H1 (cell line): ENCODE data around the gene NCCRP1. TPM values are rescaled to one million over a fixed set of nuclear protein-coding genes. Genes with fewer than 3 reads are reported as not detected.

Source experiments
- CREB1 ChIP-seq: IDR thresholded peaks from 2 replicates; pipeline ENCODE4 v1.6.1; 2012; ENCODE audit warnings: inconsistent platforms
- EZH2 ChIP-seq: fragments of 200-600 bp; sonication (generic); IDR thresholded peaks from 2 replicates; pipeline ENCODE4 v1.7.1; 2012; ENCODE audit warnings: low read depth, mild to moderate bottlenecking, moderate library complexity, low read length, inconsistent platforms; ENCODE audit not compliant: severe bottlenecking
- KDM1A ChIP-seq: fragments of 200-600, 300-600 bp; sonication (generic); IDR thresholded peaks from 2 replicates; pipeline ENCODE4 v1.7.1; 2016; ENCODE audit warnings: mild to moderate bottlenecking, low read length, borderline replicate concordance
- MAX ChIP-seq: IDR thresholded peaks from 2 replicates; pipeline ENCODE4 v1.6.1; 2012; ENCODE audit warnings: inconsistent platforms
- NRF1 ChIP-seq: IDR thresholded peaks from 2 replicates; pipeline ENCODE4 v1.6.1; 2011; ENCODE audit warnings: mild to moderate bottlenecking, low read depth, low read length, improper control_type of control experiment
- POLR2AphosphoS5 ChIP-seq: IDR thresholded peaks from 2 replicates; pipeline ENCODE4 v1.6.1; 2011; ENCODE audit warnings: low read depth, low read length
- RAD21 ChIP-seq, 2 experiments: IDR thresholded peaks in 1 of 2; conservative IDR thresholded peaks in 1 of 2; 2 replicates each; pipeline ENCODE4 v1.6.1; 2011; ENCODE audit warnings: low read depth in 2 of 2, low read length in 2 of 2, improper control_type of control experiment in 1 of 2, inconsistent platforms in 1 of 2, mild to moderate bottlenecking in 1 of 2, moderate library complexity in 1 of 2
- RXRA ChIP-seq: IDR thresholded peaks from 2 replicates; pipeline ENCODE4 v1.6.1; 2011; ENCODE audit warnings: low read depth, mild to moderate bottlenecking, low read length, moderate library complexity; ENCODE audit not compliant: insufficient read depth
- SUZ12 ChIP-seq: fragments of 200-600 bp; sonication (generic); IDR thresholded peaks from 2 replicates; pipeline ENCODE4 v1.6.1; 2012; ENCODE audit warnings: mild to moderate bottlenecking, inconsistent platforms, low read length, moderate library complexity, mixed read lengths
- polyA plus RNA-seq, 7 experiments: library from polyadenylated mRNA; depleted of rRNA in 3 of 7; stranded (reverse) in 5 of 7; unstranded in 2 of 7; fragments of >200 nt in 5 of 7; fragments of 200-250 nt in 2 of 7; gene quantifications; 1 replicate in 5 of 7; 2 replicates in 1 of 7; 4 replicates in 1 of 7; pipeline versions ENCODE4 v1.2.1 to v1.2.3, GENCODE V29; 2011 to 2013; ENCODE audit warnings: missing spikeins in 2 of 7, mixed read lengths in 2 of 7
- total RNA-seq: library from RNA; stranded (reverse); fragmentation: NEBNext Ultra II Directional; extraction: Animal tissue kit (Norgen Biotek cat#: 25700); gene quantifications from 2 replicates; pipeline ENCODE4 v1.2.1, GENCODE V29; 2021

Gene NCCRP1
- total and polyA plus RNA-seq, 2 of the 8 experiments (the other 6 are each of a cell fraction or from before 2014, with no cell fraction given): 2.8 to 7.9 TPM

GRCh38 chr19:39180749-39181148, 16.0 kb upstream of the NCCRP1 start (continued):
- no peak for TF ChIP-seq POLR2AphosphoS5
- TF ChIP-seq NRF1: no peak
- no peak for TF ChIP-seq CREB1
- TF ChIP-seq SUZ12: no peak
- TF ChIP-seq MAX: no peak
- TF ChIP-seq KDM1A: no peak
- TF ChIP-seq RAD21 (IDR thresholded peaks at IDR 0.05 in 1 of 2, conservative IDR thresholded peaks at IDR 0.05 in 1 of 2; ENCODE audit: low read depth in 2 of 2, low read length in 2 of 2): no peak
- no peak for TF ChIP-seq EZH2
- TF ChIP-seq RXRA: no peak
